A549 (cell line): ENCODE data around the gene HOXB4.

Experiments used
- BCL3 ChIP-seq: fragments of >200 bp; sonication (Bioruptor Twin); formaldehyde crosslinking; IDR thresholded peaks from 3 replicates; pipeline ENCODE4 v1.6.1; 2016
- BHLHE40 ChIP-seq: IDR thresholded peaks from 2 replicates; pipeline ENCODE4 v1.6.1; 2012; ENCODE audit warnings: low read depth, low read length, inconsistent platforms
- CHD2 ChIP-seq: fragments of 150-350 bp; IDR thresholded peaks from 2 replicates; pipeline ENCODE4 v1.6.1; 2014; ENCODE audit warnings: low read length; ENCODE audit not compliant: partially characterized antibody
- CTCF ChIP-seq: fragments of >200 bp; sonication (Bioruptor Twin); formaldehyde crosslinking; IDR thresholded peaks from 3 replicates; pipeline ENCODE4 v1.5.1; 2016
- HES2 ChIP-seq: fragments of >200 bp; sonication (Bioruptor Twin); formaldehyde crosslinking; IDR thresholded peaks from 2 replicates; pipeline ENCODE4 v1.6.1; 2016
- HMGXB4 ChIP-seq: fragments of 250-450 bp; sonication (Bioruptor Pico); IDR thresholded peaks from 2 replicates; pipeline ENCODE4 v1.5.0; 2021; ENCODE audit warnings: mild to moderate bottlenecking, moderate library complexity, borderline replicate concordance
- HOXA7 ChIP-seq: fragments of 250-450 bp; sonication (Bioruptor Pico); IDR thresholded peaks from 2 replicates; pipeline ENCODE4 v1.5.0; 2020; ENCODE audit warnings: mild to moderate bottlenecking, moderate library complexity
- MAX ChIP-seq: IDR thresholded peaks from 2 replicates; pipeline ENCODE4 v1.6.1; 2012
- POLR2A ChIP-seq: IDR thresholded peaks from 2 replicates; pipeline ENCODE4 v1.6.1; 2012; ENCODE audit warnings: mild to moderate bottlenecking, low read length
- RARB ChIP-seq: fragments of 250-450 bp; sonication (Bioruptor Pico); IDR thresholded peaks from 2 replicates; pipeline ENCODE4 v1.8.0; 2021; ENCODE audit warnings: mild to moderate bottlenecking, moderate library complexity
- USF2 ChIP-seq: fragments of 450-650 bp; IDR thresholded peaks from 2 replicates; pipeline ENCODE4 v1.6.1; 2014; ENCODE audit warnings: antibody characterized with exemption

- TF ChIP-seq CTCF: no peak
- TF ChIP-seq MAX: no peak
- no peak for TF ChIP-seq HOXA7
- no peak for TF ChIP-seq BHLHE40
- no peak for TF ChIP-seq HMGXB4 (CRISPR knock-in tag)
- TF ChIP-seq POLR2A: no peak
- TF ChIP-seq BCL3: no peak
- no peak for TF ChIP-seq USF2
- TF ChIP-seq RARB: no peak
- no peak for TF ChIP-seq CHD2
- TF ChIP-seq HES2: no peak
Observed at GRCh38 chr17:48561884-48562810, 16.0 kb downstream of the HOXB4 start.
